K562 (cell line): ENCODE results near the gene HRAS. TPM values are rescaled to one million over a fixed set of nuclear protein-coding genes. Genes with fewer than 3 reads are reported as not detected.
A peak's percentile ranks its signal among the peaks of the same experiment; 100 is the strongest.

Experiments used
- ATF1 ChIP-seq, 2 experiments: fragments of 450-650 bp in 1 of 2; IDR thresholded peaks; 2 replicates each; pipeline ENCODE4 v1.6.1; 2016; ENCODE audit warnings: missing compliant biosample characterization in 1 of 2, missing genetic modification characterization in 1 of 2
- EP300 ChIP-seq: IDR thresholded peaks from 2 replicates; pipeline ENCODE4 v1.6.1; 2012; ENCODE audit warnings: low read length, improper control_type of control experiment
- ETV5 ChIP-seq: sonication (generic); formaldehyde crosslinking; IDR thresholded peaks from 2 replicates; pipeline ENCODE4 v1.4.0; 2020; ENCODE audit warnings: low read depth, mild to moderate bottlenecking, missing genetic modification reagents
- NCOA2 ChIP-seq, 2 experiments: fragments of 450-650 bp; IDR thresholded peaks; 2 replicates each; pipeline ENCODE4 v1.6.1; 2018; ENCODE audit warnings: mild to moderate bottlenecking in 2 of 2, moderate library complexity in 1 of 2; ENCODE audit not compliant: partially characterized antibody in 2 of 2
- NFIC ChIP-seq: fragments of 450-650 bp; IDR thresholded peaks from 2 replicates; pipeline ENCODE4 v1.6.1; 2017; ENCODE audit warnings: mild to moderate bottlenecking, inconsistent platforms
- PTBP1 ChIP-seq: fragments of 200-400 bp; formaldehyde crosslinking; IDR thresholded peaks from 2 replicates; pipeline ENCODE4 v1.6.1; 2017; ENCODE audit warnings: low read depth, low read length
- SREBF1 ChIP-seq: fragments of 150-350 bp; IDR thresholded peaks from 2 replicates; pipeline ENCODE4 v1.6.1; 2014; ENCODE audit warnings: antibody characterized with exemption, low read depth, low read length, borderline replicate concordance
- TAF9B ChIP-seq: fragments of 450-650 bp; IDR thresholded peaks from 2 replicates; pipeline ENCODE4 v1.6.1; 2018; ENCODE audit warnings: mild to moderate bottlenecking; ENCODE audit not compliant: partially characterized antibody
- ZKSCAN1 ChIP-seq: fragments of 150-350 bp; IDR thresholded peaks from 2 replicates; pipeline ENCODE4 v1.6.1; 2016; ENCODE audit warnings: low read depth, low read length
- ZNF146 ChIP-seq: IDR thresholded peaks from one replicate; pipeline ENCODE4 v1.6.1; 2018; ENCODE audit warnings: missing compliant biosample characterization; ENCODE audit not compliant: unreplicated experiment
- ZNF23 ChIP-seq: fragments of 250-450 bp; sonication (Bioruptor Pico); IDR thresholded peaks from 2 replicates; pipeline ENCODE4 v1.4.0; 2020; ENCODE audit warnings: mild to moderate bottlenecking
- ZNF263 ChIP-seq: sonication (generic); formaldehyde crosslinking; IDR thresholded peaks from 2 replicates; pipeline ENCODE4 v1.8.0; 2022; ENCODE audit warnings: mild to moderate bottlenecking, missing genetic modification reagents, borderline replicate concordance
- ZNF408 ChIP-seq: fragments of 250-450 bp; sonication (Bioruptor Pico); IDR thresholded peaks from 2 replicates; pipeline ENCODE4 v1.4.0; 2020; ENCODE audit warnings: low read depth, mild to moderate bottlenecking, moderate library complexity
- ZNF586 ChIP-seq: fragments of 450-650 bp; formaldehyde crosslinking; conservative IDR thresholded peaks from 2 replicates; pipeline ENCODE4 v1.4.0; 2020; ENCODE audit warnings: mild to moderate bottlenecking, moderate library complexity
- ZNF644 ChIP-seq: fragments of 200-800 bp; sonication (Bioruptor generic); IDR thresholded peaks from 2 replicates; pipeline ENCODE4 v1.6.1; 2016; ENCODE audit warnings: low read depth, missing genetic modification characterization, missing compliant biosample characterization
- ZNF764 ChIP-seq: fragments of 250-450 bp; sonication (Bioruptor Pico); IDR thresholded peaks from 2 replicates; pipeline ENCODE4 v1.4.0; 2020; ENCODE audit warnings: low read depth, mild to moderate bottlenecking, moderate library complexity
- ZSCAN32 ChIP-seq: fragments of 450-650 bp; formaldehyde crosslinking; IDR thresholded peaks from 2 replicates; pipeline ENCODE4 v1.4.0; 2020; ENCODE audit warnings: mild to moderate bottlenecking, moderate library complexity
- polyA plus RNA-seq, 8 experiments: library from polyadenylated mRNA; depleted of rRNA in 4 of 8; stranded (reverse) in 5 of 8; unstranded in 3 of 8; fragments of >200 nt; fragmentation: Nextera tagmentation in 2 of 8; fragmentation: Illumina TruSeq in 1 of 8; extraction: Ambion mirVana in 2 of 8; extraction: Trizol in 1 of 8; gene quantifications; 2 replicates each; pipeline versions ENCODE4 v1.2.1 to v1.2.3, GENCODE V29; 2011 to 2014; ENCODE audit warnings: inconsistent platforms in 1 of 8, missing spikeins in 1 of 8
- total RNA-seq, 7 experiments: library from RNA; depleted of rRNA in 6 of 7; stranded (reverse); fragments of >200 nt in 6 of 7; fragmentation: Illumina TruSeq in 2 of 7; extraction: Trizol in 2 of 7; gene quantifications; 2 replicates each; pipeline versions ENCODE4 v1.2.1 to v1.2.3, GENCODE V29; 2011 to 2021; ENCODE audit warnings: low replicate concordance in 1 of 7
- TF ChIP-seq, protein P1 (sequence below): fragments of 450-650 bp; formaldehyde crosslinking; IDR thresholded peaks from 2 replicates; pipeline ENCODE4 v1.4.0; 2020; ENCODE audit warnings: mild to moderate bottlenecking, moderate library complexity
- TF ChIP-seq, protein P2 (sequence below): fragments of 450-650 bp; IDR thresholded peaks from 2 replicates; pipeline ENCODE4 v1.6.1; 2016; ENCODE audit warnings: low read depth

Gene HRAS
- total and polyA plus RNA-seq, 9 of the 15 experiments (the other 6 are each of a cell fraction or from before 2014, with no cell fraction given), result 2.8 to 73.5 (median 29.6) TPM

DNA sequence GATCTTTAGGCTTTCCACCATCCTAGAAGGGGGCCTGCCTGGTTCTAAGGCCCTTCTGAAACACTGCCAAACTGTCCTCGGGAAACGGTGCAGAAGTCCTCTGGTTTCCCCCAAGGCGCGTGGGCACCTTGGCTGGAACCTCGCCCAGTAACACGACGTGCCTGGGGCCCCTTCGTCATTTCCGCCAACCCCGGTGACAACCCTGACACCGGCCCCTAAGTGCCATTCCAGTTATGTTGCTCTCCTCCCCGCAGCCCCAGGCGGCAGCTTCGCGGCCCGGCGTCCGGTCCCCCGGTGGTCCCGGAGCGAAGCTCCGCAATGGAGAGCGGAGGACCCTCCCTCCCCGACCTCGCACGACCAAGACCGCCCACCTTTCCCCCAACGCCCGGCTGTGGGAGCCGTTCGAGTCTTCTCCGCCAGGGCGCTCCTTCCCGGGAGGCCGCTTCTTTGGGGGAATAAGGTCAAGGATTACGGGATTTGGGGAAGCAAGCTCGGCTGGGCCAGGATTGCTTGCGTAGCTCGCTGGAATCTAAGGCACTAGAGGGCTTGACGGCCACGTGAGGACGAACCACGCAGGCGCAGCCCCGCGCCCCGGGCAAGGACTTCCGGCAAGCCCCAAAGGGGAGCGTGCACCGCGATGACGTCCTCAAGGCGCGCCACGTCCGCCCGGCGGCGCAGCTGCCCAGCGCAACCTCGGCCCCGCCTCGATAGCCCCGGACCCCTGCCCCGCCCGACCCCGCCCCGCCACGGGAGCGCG, 29.0 kb downstream of the HRAS start (continued):
- TF ChIP-seq ZKSCAN1 (no peak), ZSCAN32 (CRISPR knock-in tag) (no peak), EP300 (no peak), ATF1 (CRISPR knock-in tag; IDR thresholded peaks at IDR 0.05) (peak; percentile 91), ATF1 (tag; IDR thresholded peaks at IDR 0.05) (peak; percentile 98), ETV5 (CRISPR knock-in tag) (0 out of 2 replicates have a peak, but pooled peaks have one; percentile 21), ZNF586 (CRISPR knock-in tag) (no peak), ZNF408 (CRISPR knock-in tag) (no peak), ZNF644 (tag) (peak; percentile 70; the same call in 1 of the 2 replicates), ZNF764 (no peak), ZNF146 (CRISPR knock-in tag) (no peak), PTBP1 (0 out of 2 replicates have a peak, but pooled peaks have one; percentile 23), ZNF23 (CRISPR knock-in tag) (no peak), NCOA2 (IDR thresholded peaks at IDR 0.05; ENCODE audit: partially characterized antibody in 2 of 2) (no peak), SREBF1 (no peak), TAF9B (peak; percentile 52), NFIC (peak; percentile 91), ZNF263 (CRISPR knock-in tag) (no peak)
- TF ChIP-seq, protein P1, sequence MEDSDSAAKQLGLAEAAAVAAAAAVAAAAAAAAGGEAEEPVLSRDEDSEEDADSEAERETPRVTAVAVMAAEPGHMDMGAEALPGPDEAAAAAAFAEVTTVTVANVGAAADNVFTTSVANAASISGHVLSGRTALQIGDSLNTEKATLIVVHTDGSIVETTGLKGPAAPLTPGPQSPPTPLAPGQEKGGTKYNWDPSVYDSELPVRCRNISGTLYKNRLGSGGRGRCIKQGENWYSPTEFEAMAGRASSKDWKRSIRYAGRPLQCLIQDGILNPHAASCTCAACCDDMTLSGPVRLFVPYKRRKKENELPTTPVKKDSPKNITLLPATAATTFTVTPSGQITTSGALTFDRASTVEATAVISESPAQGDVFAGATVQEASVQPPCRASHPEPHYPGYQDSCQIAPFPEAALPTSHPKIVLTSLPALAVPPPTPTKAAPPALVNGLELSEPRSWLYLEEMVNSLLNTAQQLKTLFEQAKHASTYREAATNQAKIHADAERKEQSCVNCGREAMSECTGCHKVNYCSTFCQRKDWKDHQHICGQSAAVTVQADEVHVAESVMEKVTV, result no peak
- TF ChIP-seq, protein P2, sequence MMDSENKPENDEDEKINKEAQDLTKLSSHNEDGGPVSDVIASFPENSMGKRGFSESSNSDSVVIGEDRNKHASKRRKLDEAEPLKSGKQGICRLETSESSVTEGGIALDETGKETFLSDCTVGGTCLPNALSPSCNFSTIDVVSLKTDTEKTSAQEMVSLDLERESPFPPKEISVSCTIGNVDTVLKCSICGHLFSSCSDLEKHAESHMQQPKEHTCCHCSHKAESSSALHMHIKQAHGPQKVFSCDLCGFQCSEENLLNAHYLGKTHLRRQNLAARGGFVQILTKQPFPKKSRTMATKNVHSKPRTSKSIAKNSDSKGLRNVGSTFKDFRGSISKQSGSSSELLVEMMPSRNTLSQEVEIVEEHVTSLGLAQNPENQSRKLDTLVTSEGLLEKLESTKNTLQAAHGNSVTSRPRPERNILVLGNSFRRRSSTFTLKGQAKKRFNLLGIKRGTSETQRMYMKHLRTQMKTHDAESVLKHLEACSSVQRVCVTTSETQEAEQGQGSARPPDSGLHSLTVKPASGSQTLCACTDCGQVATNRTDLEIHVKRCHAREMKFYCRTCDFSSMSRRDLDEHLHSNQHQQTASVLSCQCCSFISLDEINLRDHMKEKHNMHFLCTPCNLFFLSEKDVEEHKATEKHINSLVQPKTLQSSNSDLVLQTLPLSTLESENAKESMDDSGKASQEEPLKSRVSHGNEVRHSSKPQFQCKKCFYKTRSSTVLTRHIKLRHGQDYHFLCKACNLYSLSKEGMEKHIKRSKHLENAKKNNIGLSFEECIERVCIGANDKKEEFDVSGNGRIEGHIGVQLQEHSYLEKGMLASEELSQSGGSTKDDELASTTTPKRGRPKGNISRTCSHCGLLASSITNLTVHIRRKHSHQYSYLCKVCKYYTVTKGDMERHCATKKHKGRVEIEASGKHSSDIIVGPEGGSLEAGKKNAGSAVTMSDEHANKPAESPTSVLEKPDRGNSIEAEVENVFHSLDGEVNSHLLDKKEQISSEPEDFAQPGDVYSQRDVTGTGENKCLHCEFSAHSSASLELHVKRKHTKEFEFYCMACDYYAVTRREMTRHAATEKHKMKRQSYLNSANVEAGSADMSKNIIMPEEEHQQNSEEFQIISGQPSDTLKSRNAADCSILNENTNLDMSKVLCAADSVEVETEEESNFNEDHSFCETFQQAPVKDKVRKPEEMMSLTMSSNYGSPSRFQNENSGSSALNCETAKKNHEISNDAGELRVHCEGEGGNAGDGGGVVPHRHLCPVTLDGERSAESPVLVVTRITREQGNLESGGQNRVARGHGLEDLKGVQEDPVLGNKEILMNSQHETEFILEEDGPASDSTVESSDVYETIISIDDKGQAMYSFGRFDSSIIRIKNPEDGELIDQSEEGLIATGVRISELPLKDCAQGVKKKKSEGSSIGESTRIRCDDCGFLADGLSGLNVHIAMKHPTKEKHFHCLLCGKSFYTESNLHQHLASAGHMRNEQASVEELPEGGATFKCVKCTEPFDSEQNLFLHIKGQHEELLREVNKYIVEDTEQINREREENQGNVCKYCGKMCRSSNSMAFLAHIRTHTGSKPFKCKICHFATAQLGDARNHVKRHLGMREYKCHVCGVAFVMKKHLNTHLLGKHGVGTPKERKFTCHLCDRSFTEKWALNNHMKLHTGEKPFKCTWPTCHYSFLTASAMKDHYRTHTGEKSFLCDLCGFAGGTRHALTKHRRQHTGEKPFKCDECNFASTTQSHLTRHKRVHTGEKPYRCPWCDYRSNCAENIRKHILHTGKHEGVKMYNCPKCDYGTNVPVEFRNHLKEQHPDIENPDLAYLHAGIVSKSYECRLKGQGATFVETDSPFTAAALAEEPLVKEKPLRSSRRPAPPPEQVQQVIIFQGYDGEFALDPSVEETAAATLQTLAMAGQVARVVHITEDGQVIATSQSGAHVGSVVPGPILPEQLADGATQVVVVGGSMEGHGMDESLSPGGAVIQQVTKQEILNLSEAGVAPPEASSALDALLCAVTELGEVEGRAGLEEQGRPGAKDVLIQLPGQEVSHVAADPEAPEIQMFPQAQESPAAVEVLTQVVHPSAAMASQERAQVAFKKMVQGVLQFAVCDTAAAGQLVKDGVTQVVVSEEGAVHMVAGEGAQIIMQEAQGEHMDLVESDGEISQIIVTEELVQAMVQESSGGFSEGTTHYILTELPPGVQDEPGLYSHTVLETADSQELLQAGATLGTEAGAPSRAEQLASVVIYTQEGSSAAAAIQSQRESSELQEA, result no peak
